WTC11 (cell line): ENCODE results near the gene SPDL1. TPM values are rescaled to one million over a fixed set of nuclear protein-coding genes. Genes with fewer than 3 reads are reported as not detected.

Experiments used
- ATAC-seq: fragments of 200-7000 bp; cut with Tn5 transposase; 2 replicates; pipeline ENCODE4 v1.10.0; 2021; ENCODE audit warnings: mild to moderate bottlenecking, moderate library complexity
- CTCF ChIA-PET: fragments of 300-600 bp; sonication (Branson Sonifier 250); formaldehyde crosslinking; loops from one replicate; lab custom pipeline; 2021; ENCODE audit warnings: antibody characterized with exemption; lab: Charles Lee
- POLR2A ChIA-PET: fragments of 350-600 bp; sonication (Branson Sonifier 250); formaldehyde crosslinking; loops from one replicate; lab custom pipeline; 2021; ENCODE audit warnings: antibody characterized with exemption; lab: Charles Lee
- DNase-seq: peaks from one replicate; pipeline ENCODE4 v3.0.0; 2021; ENCODE audit warnings: low spot score
- H3K27ac Mint-ChIP-seq: 2 replicates; pipeline ENCODE4 v1.8.0; 2021; ENCODE audit warnings: mixed read lengths
- H3K27me3 Mint-ChIP-seq: 2 replicates; pipeline ENCODE4 v1.8.0; 2021; ENCODE audit warnings: low read depth, mild to moderate bottlenecking, moderate library complexity, mixed read lengths
- H3K36me3 Mint-ChIP-seq: 2 replicates; pipeline ENCODE4 v1.8.0; 2021; ENCODE audit warnings: mixed read lengths
- H3K4me1 Mint-ChIP-seq: 2 replicates; pipeline ENCODE4 v1.8.0; 2022; ENCODE audit warnings: mixed read lengths
- H3K4me3 Mint-ChIP-seq: 2 replicates; pipeline ENCODE4 v1.8.0; 2021; ENCODE audit warnings: mild to moderate bottlenecking, moderate library complexity, mixed read lengths
- H3K9me3 Mint-ChIP-seq: 2 replicates; pipeline ENCODE4 v1.8.0; 2021; ENCODE audit warnings: mixed read lengths
- ATF2 ChIP-seq: sonication (generic); formaldehyde crosslinking; IDR thresholded peaks from 2 replicates; pipeline ENCODE4 v1.8.1; 2022; ENCODE audit warnings: low read depth, missing genetic modification reagents, borderline replicate concordance
- CREB1 ChIP-seq: sonication (generic); formaldehyde crosslinking; IDR thresholded peaks from 2 replicates; pipeline ENCODE4 v1.8.0; 2023; ENCODE audit warnings: mild to moderate bottlenecking, missing genetic modification reagents
- CREM ChIP-seq: sonication (generic); formaldehyde crosslinking; IDR thresholded peaks from 2 replicates; pipeline ENCODE4 v1.8.1; 2022; ENCODE audit warnings: mild to moderate bottlenecking, missing genetic modification reagents, moderate library complexity
- E2F4 ChIP-seq: sonication (generic); formaldehyde crosslinking; IDR thresholded peaks from 2 replicates; pipeline ENCODE4 v1.8.1; 2022; ENCODE audit warnings: low read depth, mild to moderate bottlenecking, moderate library complexity, missing genetic modification reagents, borderline replicate concordance
- ERG ChIP-seq: fragments of 250-450 bp; sonication (Bioruptor Pico); IDR thresholded peaks from 2 replicates; pipeline ENCODE4 v1.8.0; 2021; ENCODE audit warnings: mild to moderate bottlenecking
- ETV6 ChIP-seq: sonication (generic); formaldehyde crosslinking; IDR thresholded peaks from 2 replicates; pipeline ENCODE4 v1.8.1; 2022; ENCODE audit warnings: mild to moderate bottlenecking, missing genetic modification reagents
- FOXJ3 ChIP-seq: sonication (generic); formaldehyde crosslinking; IDR thresholded peaks from 2 replicates; pipeline ENCODE4 v1.9.0; 2021; ENCODE audit warnings: missing genetic modification reagents, mild to moderate bottlenecking, borderline replicate concordance
- FOXK1 ChIP-seq: sonication (generic); formaldehyde crosslinking; IDR thresholded peaks from 2 replicates; pipeline ENCODE4 v1.8.0; 2022; ENCODE audit warnings: mild to moderate bottlenecking, moderate library complexity, missing genetic modification reagents
- FOXP1 ChIP-seq: sonication (generic); formaldehyde crosslinking; IDR thresholded peaks from 2 replicates; pipeline ENCODE4 v1.8.0; 2022; ENCODE audit warnings: missing genetic modification reagents, mild to moderate bottlenecking, moderate library complexity, borderline replicate concordance
- IRF1 ChIP-seq: sonication (generic); formaldehyde crosslinking; IDR thresholded peaks from 2 replicates; pipeline ENCODE4 v1.8.0; 2023; ENCODE audit warnings: missing genetic modification reagents
- IRF2 ChIP-seq: sonication (generic); formaldehyde crosslinking; IDR thresholded peaks from 2 replicates; pipeline ENCODE4 v1.8.0; 2022; ENCODE audit warnings: low read depth, missing genetic modification reagents, borderline replicate concordance
- MAX ChIP-seq: sonication (generic); formaldehyde crosslinking; IDR thresholded peaks from 2 replicates; pipeline ENCODE4 v1.8.0; 2022; ENCODE audit warnings: mild to moderate bottlenecking, missing genetic modification reagents
- MYBL2 ChIP-seq: sonication (generic); formaldehyde crosslinking; IDR thresholded peaks from 2 replicates; pipeline ENCODE4 v1.8.1; 2023; ENCODE audit warnings: mild to moderate bottlenecking, moderate library complexity, missing genetic modification reagents
- RELA ChIP-seq: sonication (generic); formaldehyde crosslinking; IDR thresholded peaks from 2 replicates; pipeline ENCODE4 v1.8.1; 2022; ENCODE audit warnings: missing genetic modification reagents, mild to moderate bottlenecking, borderline replicate concordance
- SP1 ChIP-seq: sonication (generic); formaldehyde crosslinking; conservative IDR thresholded peaks from 2 replicates; pipeline ENCODE4 v1.8.1; 2022; ENCODE audit warnings: missing genetic modification reagents
- USF2 ChIP-seq: sonication (generic); formaldehyde crosslinking; IDR thresholded peaks from 2 replicates; pipeline ENCODE4 v1.8.1; 2023; ENCODE audit warnings: mild to moderate bottlenecking, missing genetic modification reagents, moderate library complexity
- ZNF121 ChIP-seq: sonication (generic); formaldehyde crosslinking; IDR thresholded peaks from 2 replicates; pipeline ENCODE4 v1.8.0; 2023; ENCODE audit warnings: missing genetic modification reagents
- ZNF263 ChIP-seq: sonication (generic); formaldehyde crosslinking; IDR thresholded peaks from 2 replicates; pipeline ENCODE4 v1.8.1; 2022; ENCODE audit warnings: low read depth, mild to moderate bottlenecking, moderate library complexity, missing genetic modification reagents
- ZNF423 ChIP-seq: fragments of 250-450 bp; sonication (Bioruptor Pico); IDR thresholded peaks from 2 replicates; pipeline ENCODE4 v2.1.2; 2022; ENCODE audit warnings: mild to moderate bottlenecking, moderate library complexity
- ZNF532 ChIP-seq: fragments of 250-450 bp; sonication (Bioruptor Pico); IDR thresholded peaks from 2 replicates; pipeline ENCODE4 v1.9.0; 2021; ENCODE audit warnings: mild to moderate bottlenecking, borderline replicate concordance
- ZSCAN18 ChIP-seq: fragments of 250-450 bp; sonication (Bioruptor Pico); IDR thresholded peaks from 2 replicates; pipeline ENCODE4 v2.1.2; 2022; ENCODE audit warnings: mild to moderate bottlenecking, moderate library complexity
- total RNA-seq: library from RNA; stranded (reverse); gene quantifications from 3 replicates; pipeline ENCODE4 v1.2.3, GENCODE V29; 2021

The SPDL1 gene
- total RNA-seq, 1 experiment from 2014 or later: 35.1 TPM

- POLR2A ChIA-PET: no interaction called here
- TF ChIP-seq FOXP1 (CRISPR knock-in tag) (no peak), CREM (CRISPR knock-in tag) (no peak), RELA (CRISPR knock-in tag) (no peak), MYBL2 (CRISPR knock-in tag) (no peak), ZNF121 (CRISPR knock-in tag) (no peak)
- ATAC-seq (no peak), DNase-seq (no peak)
- Mint-ChIP-seq H3K9me3 (peaks cover 18% of the 10 kb centered on the region), H3K36me3 (peaks cover 19% of the 10 kb centered on the region), H3K4me1 (no peaks in the 10 kb centered on the region), H3K27ac (no peak overlapping the region), H3K27me3 (no peaks in the 10 kb centered on the region), H3K4me3 (no peak overlapping the region)
- CTCF ChIA-PET: no interaction called here
Measured at GRCh38 chr5:169607882-169608281, 24.3 kb downstream of the SPDL1 start.

GRCh38 chr5:169609716-169610115, 26.1 kb downstream of the SPDL1 start:
- DNase-seq (peak; percentile 13), ATAC-seq (no peak)
- ChIA-PET POLR2A (no interaction called here), CTCF (no interaction called here)
- peaks cover 8% of the 10 kb centered on the region for H3K36me3 Mint-ChIP-seq
- H3K27ac Mint-ChIP-seq: no peak overlapping the region
- H3K9me3 Mint-ChIP-seq: peaks cover 23% of the 10 kb centered on the region
- TF ChIP-seq FOXJ3 (no peak), USF2 (no peak), ZNF263 (CRISPR knock-in tag) (no peak), ZSCAN18 (CRISPR knock-in tag) (no peak), MAX (CRISPR knock-in tag) (no peak), E2F4 (CRISPR knock-in tag) (no peak), CREB1 (CRISPR knock-in tag) (no peak), ERG (CRISPR knock-in tag) (no peak), ETV6 (CRISPR knock-in tag) (no peak), IRF1 (CRISPR knock-in tag) (no peak), IRF2 (no peak), ZNF423 (CRISPR knock-in tag) (no peak), ATF2 (CRISPR knock-in tag) (no peak), ZNF532 (CRISPR knock-in tag) (no peak), SP1 (no peak), FOXK1 (CRISPR knock-in tag) (no peak)
- H3K4me1 Mint-ChIP-seq: no peaks in the 10 kb centered on the region
- no peaks in the 10 kb centered on the region for H3K27me3 Mint-ChIP-seq
- no peak overlapping the region for H3K4me3 Mint-ChIP-seq
